Stimulated activated naive CD8-positive, alpha-beta T cell treated with anti-CD3 and anti-CD28 coated beads, Interleukin-15, Interleukin-2, amounts not matched to agents 100 ng/mL and 50 ng/mL, for 24 hours (primary cell): ENCODE data around the gene ATP10B.

Source experiments
- H3K27ac Mint-ChIP-seq: one replicate; pipeline ENCODE4 v1.8.0; 2021; ENCODE audit warnings: mild to moderate bottlenecking, mixed read lengths
- H3K27me3 Mint-ChIP-seq: one replicate; pipeline ENCODE4 v1.8.0; 2021; ENCODE audit warnings: mixed read lengths
- H3K36me3 Mint-ChIP-seq: one replicate; pipeline ENCODE4 v1.8.0; 2021; ENCODE audit warnings: low read depth, mixed read lengths
- H3K4me1 Mint-ChIP-seq: one replicate; pipeline ENCODE4 v1.8.0; 2021; ENCODE audit warnings: low read depth, mixed read lengths
- H3K4me3 Mint-ChIP-seq: one replicate; pipeline ENCODE4 v1.8.0; 2021; ENCODE audit warnings: mild to moderate bottlenecking, mixed read lengths
- H3K9me3 Mint-ChIP-seq: one replicate; pipeline ENCODE4 v1.8.0; 2021; ENCODE audit warnings: mixed read lengths

ATP10B gene

DNA sequence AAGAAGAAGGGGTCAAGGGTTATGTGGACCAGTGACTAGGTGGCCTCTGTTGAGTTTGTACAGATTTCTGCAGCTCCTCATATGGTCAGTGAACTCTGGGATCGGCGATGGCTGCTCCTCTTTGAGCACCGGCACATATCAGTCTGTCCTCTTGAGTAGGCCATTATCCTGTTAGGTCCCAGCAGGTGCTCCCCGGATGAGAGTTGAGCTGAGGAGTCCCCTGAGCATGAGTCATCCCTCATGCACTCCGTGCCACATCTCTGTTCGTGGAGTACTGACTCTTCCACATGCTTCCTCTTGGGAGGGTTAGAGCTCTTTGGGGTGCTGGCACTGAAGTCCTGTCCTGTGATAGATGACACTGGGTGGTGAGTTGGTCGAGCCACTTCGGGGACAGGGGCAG, 286.6 kb downstream of the ATP10B start:
- H3K27ac Mint-ChIP-seq, result no peak overlapping the region
- no peaks in the 10 kb centered on the region for H3K4me1 Mint-ChIP-seq
- peaks cover 24% of the 10 kb centered on the region for H3K27me3 Mint-ChIP-seq
- no peak overlapping the region for H3K4me3 Mint-ChIP-seq
- H3K9me3 Mint-ChIP-seq, result no peaks in the 10 kb centered on the region
- no peaks in the 10 kb centered on the region for H3K36me3 Mint-ChIP-seq

- Mint-ChIP-seq H3K9me3 (no peaks in the 10 kb centered on the region), H3K27me3 (peaks cover 2% of the 10 kb centered on the region), H3K36me3 (no peaks in the 10 kb centered on the region), H3K4me1 (no peaks in the 10 kb centered on the region), H3K27ac (no peak overlapping the region), H3K4me3 (no peak overlapping the region)
Measured at GRCh38 chr5:160556846-160557245, 295.2 kb downstream of the ATP10B start.

DNA sequence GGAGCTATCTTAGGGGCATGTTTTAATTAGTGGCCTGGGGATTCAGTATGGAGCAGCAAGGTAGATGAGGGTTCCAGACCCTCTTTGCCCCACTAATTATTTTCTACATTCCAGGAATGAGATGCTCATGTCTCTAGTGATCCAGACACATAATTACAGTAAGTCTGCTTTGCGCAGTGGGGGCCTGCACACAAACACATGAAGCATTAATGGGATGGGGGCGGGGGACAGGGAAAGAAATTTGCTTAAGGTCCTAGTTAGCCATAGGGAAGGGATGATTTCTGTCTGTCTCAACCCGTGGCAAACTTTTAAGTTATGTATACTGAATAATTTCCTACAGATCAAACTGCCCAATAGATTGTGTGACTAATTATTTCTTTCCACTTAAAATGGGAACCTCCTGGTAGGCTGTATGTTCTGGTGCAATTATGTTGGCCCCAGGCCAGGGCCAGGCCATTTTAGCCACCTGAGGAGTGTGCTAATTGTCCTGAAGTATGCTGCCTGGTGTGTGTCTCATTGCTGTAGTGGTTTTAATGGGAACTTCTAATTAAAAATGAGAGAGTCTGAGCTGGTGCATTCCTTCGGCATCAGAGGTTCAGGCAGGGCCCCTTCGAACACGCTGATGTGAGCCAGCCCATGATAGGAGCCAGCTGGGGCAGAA, 295.9 kb downstream of the ATP10B start:
- no peaks in the 10 kb centered on the region for H3K9me3 Mint-ChIP-seq
- no peak overlapping the region for H3K4me3 Mint-ChIP-seq
- peaks cover 5% of the 10 kb centered on the region for H3K27me3 Mint-ChIP-seq
- no peak overlapping the region for H3K27ac Mint-ChIP-seq
- no peaks in the 10 kb centered on the region for H3K4me1 Mint-ChIP-seq
- H3K36me3 Mint-ChIP-seq, result no peaks in the 10 kb centered on the region

- no peaks in the 10 kb centered on the region for H3K36me3 Mint-ChIP-seq
- H3K27me3 Mint-ChIP-seq, result peaks cover 9% of the 10 kb centered on the region
- no peak overlapping the region for H3K4me3 Mint-ChIP-seq
- no peak overlapping the region for H3K27ac Mint-ChIP-seq
- H3K9me3 Mint-ChIP-seq, result no peaks in the 10 kb centered on the region
- H3K4me1 Mint-ChIP-seq, result no peaks in the 10 kb centered on the region
Measured at GRCh38 chr5:160555581-160555970, 296.4 kb downstream of the ATP10B start.

GRCh38 chr5:160550075-160550474, 301.9 kb downstream of the ATP10B start:
- peaks cover 21% of the 10 kb centered on the region for H3K4me1 Mint-ChIP-seq
- H3K27ac Mint-ChIP-seq, result no peak overlapping the region
- H3K9me3 Mint-ChIP-seq, result peaks cover 15% of the 10 kb centered on the region
- H3K27me3 Mint-ChIP-seq, result peaks cover 27% of the 10 kb centered on the region
- H3K36me3 Mint-ChIP-seq, result no peaks in the 10 kb centered on the region
- H3K4me3 Mint-ChIP-seq, result no peak overlapping the region

GRCh38 chr5:160548949-160549645, 302.9 kb downstream of the ATP10B start:
- Mint-ChIP-seq H3K4me3 (no peak overlapping the region), H3K9me3 (peaks cover 15% of the 10 kb centered on the region)

DNA sequence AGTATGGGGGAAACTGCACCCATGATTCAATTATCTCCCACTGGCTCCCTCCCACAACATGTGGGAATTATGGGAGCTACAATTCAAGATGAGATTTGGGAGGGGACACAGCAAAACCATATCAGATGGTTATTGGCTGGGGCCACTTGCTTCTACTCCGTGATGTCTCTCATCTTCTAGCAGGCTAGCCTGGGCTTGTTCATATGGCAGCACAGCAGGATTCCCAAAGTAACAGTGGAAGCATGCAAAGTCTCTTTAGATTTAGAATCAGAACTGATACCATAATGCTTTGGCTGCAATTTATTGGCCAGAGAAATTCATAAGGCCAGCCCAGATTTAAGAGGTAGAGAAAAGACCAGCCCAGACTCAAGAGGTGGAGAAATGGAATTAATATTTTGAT, 304.1 kb downstream of the ATP10B start:
- Mint-ChIP-seq H3K9me3 (peaks cover 15% of the 10 kb centered on the region), H3K4me1 (peaks cover 33% of the 10 kb centered on the region), H3K27ac (no peak overlapping the region), H3K27me3 (peaks cover 32% of the 10 kb centered on the region), H3K4me3 (no peak overlapping the region), H3K36me3 (no peaks in the 10 kb centered on the region)

More at GRCh38 chr5:160548949-160549645, 302.9 kb downstream of the ATP10B start:
- H3K27ac Mint-ChIP-seq, result no peak overlapping the region
- H3K36me3 Mint-ChIP-seq, result no peaks in the 10 kb centered on the region
- H3K4me1 Mint-ChIP-seq, result peaks cover 21% of the 10 kb centered on the region
- H3K27me3 Mint-ChIP-seq, result peaks cover 32% of the 10 kb centered on the region

DNA sequence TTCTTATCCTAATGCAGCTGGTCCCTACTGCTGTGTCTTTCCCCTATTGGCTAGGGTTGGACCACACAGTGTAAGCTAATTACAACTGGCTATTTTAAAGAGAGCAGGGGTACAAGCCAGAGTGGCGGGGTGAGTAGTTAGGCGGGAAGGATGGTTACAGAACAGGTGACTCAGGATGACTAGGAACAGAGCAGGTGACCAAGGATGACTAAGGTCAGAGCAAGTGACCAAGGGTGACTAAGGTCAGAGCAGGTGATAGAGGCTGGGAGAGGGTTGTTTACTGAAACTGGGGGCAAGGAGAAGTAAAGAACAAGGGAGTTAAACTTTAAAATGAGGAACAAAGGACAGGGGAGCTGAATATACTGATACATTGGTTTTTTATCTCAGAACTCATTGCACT, 304.9 kb downstream of the ATP10B start:
- peaks cover 40% of the 10 kb centered on the region for H3K4me1 Mint-ChIP-seq
- H3K27ac Mint-ChIP-seq, result no peak overlapping the region
- peaks cover 35% of the 10 kb centered on the region for H3K27me3 Mint-ChIP-seq
- peaks cover 15% of the 10 kb centered on the region for H3K9me3 Mint-ChIP-seq
- no peak overlapping the region for H3K4me3 Mint-ChIP-seq
- no peaks in the 10 kb centered on the region for H3K36me3 Mint-ChIP-seq

- Mint-ChIP-seq H3K4me1 (peaks cover 44% of the 10 kb centered on the region), H3K36me3 (no peaks in the 10 kb centered on the region), H3K27me3 (peaks cover 31% of the 10 kb centered on the region), H3K9me3 (peaks cover 15% of the 10 kb centered on the region), H3K4me3 (no peak overlapping the region), H3K27ac (no peak overlapping the region)
Measured at GRCh38 chr5:160545832-160546231, 306.2 kb downstream of the ATP10B start.

DNA sequence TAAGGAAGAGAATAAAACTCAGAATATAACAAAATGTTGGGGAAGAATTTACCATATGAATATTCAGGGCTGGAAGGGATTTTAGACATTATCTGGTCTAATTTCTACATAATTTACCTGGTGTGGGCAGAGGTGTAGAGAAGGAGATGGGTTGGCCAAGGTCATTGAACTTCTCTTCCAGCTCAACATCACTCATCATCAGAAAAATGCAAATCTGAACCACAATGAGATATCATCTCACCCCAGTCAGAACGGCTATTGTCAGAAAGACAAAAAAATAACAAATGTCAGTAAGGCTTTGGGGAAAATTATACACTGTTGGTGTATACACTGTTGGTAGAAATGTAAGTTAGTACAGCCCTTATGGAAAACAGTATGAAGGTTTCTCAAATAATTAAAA, 308.6 kb downstream of the ATP10B start:
- peaks cover 15% of the 10 kb centered on the region for H3K9me3 Mint-ChIP-seq
- H3K4me3 Mint-ChIP-seq, result no peak overlapping the region
- peaks cover 24% of the 10 kb centered on the region for H3K27me3 Mint-ChIP-seq
- peaks cover 38% of the 10 kb centered on the region for H3K4me1 Mint-ChIP-seq
- no peak overlapping the region for H3K27ac Mint-ChIP-seq
- no peaks in the 10 kb centered on the region for H3K36me3 Mint-ChIP-seq

DNA sequence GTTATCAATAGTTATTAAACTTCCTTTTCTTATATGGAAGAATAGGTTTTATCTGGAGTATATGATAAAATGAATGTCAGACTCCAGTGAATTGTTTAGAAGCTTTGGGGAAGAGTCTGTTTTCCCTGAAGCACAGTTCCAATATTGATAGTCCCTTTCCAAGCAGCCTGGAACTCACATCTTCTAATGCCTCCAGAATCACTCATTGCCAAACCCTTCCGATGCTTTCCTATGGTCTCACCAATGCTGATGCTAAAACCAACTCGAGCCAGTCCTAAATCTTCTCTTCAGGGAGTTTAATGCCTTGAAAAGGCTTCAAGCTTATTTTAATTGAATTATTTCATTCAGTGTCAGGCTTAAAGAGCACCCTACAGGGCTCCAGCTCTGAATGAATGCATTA, 309.2 kb downstream of the ATP10B start:
- H3K4me3 Mint-ChIP-seq, result no peak overlapping the region
- no peak overlapping the region for H3K27ac Mint-ChIP-seq
- H3K9me3 Mint-ChIP-seq, result peaks cover 15% of the 10 kb centered on the region
- H3K27me3 Mint-ChIP-seq, result peaks cover 24% of the 10 kb centered on the region
- H3K36me3 Mint-ChIP-seq, result no peaks in the 10 kb centered on the region
- peaks cover 38% of the 10 kb centered on the region for H3K4me1 Mint-ChIP-seq

GRCh38 chr5:160542281-160542680, 309.7 kb downstream of the ATP10B start:
- peaks cover 35% of the 10 kb centered on the region for H3K4me1 Mint-ChIP-seq

DNA sequence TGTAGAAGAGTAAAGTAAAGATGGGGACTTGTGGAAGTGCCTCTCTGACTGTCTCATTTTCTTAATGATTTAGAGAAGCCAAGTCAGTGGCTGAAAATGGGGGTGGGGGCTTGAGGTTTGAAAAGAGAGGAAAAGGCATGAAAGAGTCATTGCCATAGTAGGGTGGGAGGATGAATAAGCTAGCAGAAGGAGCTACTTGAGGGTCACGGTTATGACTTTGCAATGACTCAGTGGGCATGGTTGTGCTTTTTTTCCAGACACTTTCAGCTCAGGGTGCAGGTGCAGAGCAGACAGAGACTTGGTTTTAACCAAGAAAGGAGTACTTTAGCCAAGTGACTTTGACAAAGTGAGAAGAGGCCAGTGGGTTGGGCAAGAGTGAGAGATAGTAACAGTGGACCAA, 312.6 kb downstream of the ATP10B start:
- H3K27ac Mint-ChIP-seq, result no peak overlapping the region
- no peaks in the 10 kb centered on the region for H3K9me3 Mint-ChIP-seq
- H3K27me3 Mint-ChIP-seq, result peaks cover 12% of the 10 kb centered on the region
- peaks cover 24% of the 10 kb centered on the region for H3K4me1 Mint-ChIP-seq
- H3K4me3 Mint-ChIP-seq, result no peak overlapping the region
- H3K36me3 Mint-ChIP-seq, result no peaks in the 10 kb centered on the region

More at GRCh38 chr5:160542281-160542680, 309.7 kb downstream of the ATP10B start:
- Mint-ChIP-seq H3K36me3 (no peaks in the 10 kb centered on the region), H3K4me3 (no peak overlapping the region), H3K27ac (no peak overlapping the region), H3K27me3 (peaks cover 20% of the 10 kb centered on the region), H3K9me3 (peaks cover 12% of the 10 kb centered on the region)

DNA sequence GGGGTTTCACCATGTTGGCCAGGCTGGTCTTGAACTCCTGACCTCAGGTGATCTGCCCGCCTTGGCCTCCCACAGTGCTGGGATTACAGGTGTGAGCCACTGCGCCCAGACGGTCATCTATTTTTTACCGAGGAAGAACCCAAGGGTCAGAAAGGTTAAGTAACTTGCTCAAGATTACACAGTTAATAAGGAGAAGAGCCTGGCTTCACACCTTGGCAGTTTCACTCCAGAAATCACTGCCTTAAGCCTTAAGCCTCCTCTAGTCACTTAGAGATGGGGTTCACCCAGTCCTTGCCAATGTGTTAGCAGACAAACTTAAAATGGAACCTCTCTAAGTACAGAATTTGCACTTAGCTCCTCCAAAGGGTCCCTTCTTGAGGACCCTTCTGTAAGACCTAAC, 314.1 kb downstream of the ATP10B start:
- peaks cover 19% of the 10 kb centered on the region for H3K27me3 Mint-ChIP-seq
- no peak overlapping the region for H3K4me3 Mint-ChIP-seq
- no peaks in the 10 kb centered on the region for H3K9me3 Mint-ChIP-seq
- H3K4me1 Mint-ChIP-seq, result peaks cover 12% of the 10 kb centered on the region
- no peak overlapping the region for H3K27ac Mint-ChIP-seq
- H3K36me3 Mint-ChIP-seq, result no peaks in the 10 kb centered on the region

DNA sequence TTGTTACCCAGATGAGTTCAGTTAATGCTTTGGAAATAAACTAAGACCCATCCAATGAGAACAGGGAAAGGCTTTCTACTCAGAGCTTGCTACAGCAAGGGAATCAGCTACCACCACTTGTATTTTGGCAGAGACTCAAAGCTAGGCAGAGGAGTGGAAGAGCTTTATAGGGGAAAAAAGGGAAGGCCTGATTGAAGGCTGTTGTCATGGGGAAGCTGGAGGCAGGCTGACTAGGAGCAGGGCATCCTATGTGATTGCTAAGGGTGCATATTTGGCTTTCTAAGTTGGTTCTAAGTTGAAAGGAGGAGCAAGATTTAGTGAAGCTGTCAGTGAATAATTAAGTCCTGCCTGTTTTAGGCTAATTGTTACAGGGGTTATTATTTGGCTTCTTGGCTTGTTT, 314.9 kb downstream of the ATP10B start:
- Mint-ChIP-seq H3K4me3 (no peak overlapping the region), H3K4me1 (peaks cover 5% of the 10 kb centered on the region)

GRCh38 chr5:160534914-160535313, 317.1 kb downstream of the ATP10B start:
- Mint-ChIP-seq H3K27me3 (peaks cover 22% of the 10 kb centered on the region), H3K4me1 (no peaks in the 10 kb centered on the region), H3K36me3 (no peaks in the 10 kb centered on the region), H3K9me3 (no peaks in the 10 kb centered on the region), H3K27ac (no peak overlapping the region), H3K4me3 (no peak overlapping the region)

More for the DNA sequence above, 314.9 kb downstream of the ATP10B start:
- Mint-ChIP-seq H3K27me3 (peaks cover 16% of the 10 kb centered on the region), H3K27ac (no peak overlapping the region), H3K36me3 (no peaks in the 10 kb centered on the region), H3K9me3 (no peaks in the 10 kb centered on the region)
